GM10248 (cell line): Measurements from ENCODE around the gene CLEC16A.
A peak's percentile ranks its signal among the peaks of the same experiment; 100 is the strongest.

Experiments used
- CTCF ChIA-PET: fragments of 300-600 bp; sonication (Branson Sonifier 250); formaldehyde crosslinking; extraction: SDS; loops from one replicate; lab custom pipeline; 2021; ENCODE audit warnings: antibody characterized with exemption; lab: Yijun Ruan, JAX
- POLR2A ChIA-PET: fragments of 350-650 bp; sonication (Branson Sonifier 250); formaldehyde crosslinking; extraction: SDS; loops from one replicate; lab custom pipeline; 2020; ENCODE audit warnings: antibody characterized with exemption; lab: Yijun Ruan, JAX
- DNase-seq: peaks from one replicate; pipeline ENCODE4 v3.0.0; 2012; ENCODE audit errors: extremely low spot score
- TF ChIP-seq, protein P1 (sequence below): IDR thresholded peaks from 2 replicates; pipeline ENCODE4 v1.5.1; 2012; ENCODE audit warnings: mild to moderate bottlenecking, low read depth; ENCODE audit errors: extremely low read depth, missing control alignments, control extremely low read depth

CLEC16A gene

GRCh38 chr16:10942352-10943063, 1.9 kb upstream of the CLEC16A start, which contains the start of gene DEXI:
Gene DEXI, minus strand, starts transcription at chr16:10942468. Its CDS starts 463 bp downstream, at chr16:10942005.
- CTCF ChIA-PET = interaction anchor here (0.7 to 1.0 kb wide), 4 partner anchors 12 to 313 kb away, joined by 3 to 4 read pairs (median 4); partner anchors contain the start of gene SOCS1
- TF ChIP-seq, protein P1, sequence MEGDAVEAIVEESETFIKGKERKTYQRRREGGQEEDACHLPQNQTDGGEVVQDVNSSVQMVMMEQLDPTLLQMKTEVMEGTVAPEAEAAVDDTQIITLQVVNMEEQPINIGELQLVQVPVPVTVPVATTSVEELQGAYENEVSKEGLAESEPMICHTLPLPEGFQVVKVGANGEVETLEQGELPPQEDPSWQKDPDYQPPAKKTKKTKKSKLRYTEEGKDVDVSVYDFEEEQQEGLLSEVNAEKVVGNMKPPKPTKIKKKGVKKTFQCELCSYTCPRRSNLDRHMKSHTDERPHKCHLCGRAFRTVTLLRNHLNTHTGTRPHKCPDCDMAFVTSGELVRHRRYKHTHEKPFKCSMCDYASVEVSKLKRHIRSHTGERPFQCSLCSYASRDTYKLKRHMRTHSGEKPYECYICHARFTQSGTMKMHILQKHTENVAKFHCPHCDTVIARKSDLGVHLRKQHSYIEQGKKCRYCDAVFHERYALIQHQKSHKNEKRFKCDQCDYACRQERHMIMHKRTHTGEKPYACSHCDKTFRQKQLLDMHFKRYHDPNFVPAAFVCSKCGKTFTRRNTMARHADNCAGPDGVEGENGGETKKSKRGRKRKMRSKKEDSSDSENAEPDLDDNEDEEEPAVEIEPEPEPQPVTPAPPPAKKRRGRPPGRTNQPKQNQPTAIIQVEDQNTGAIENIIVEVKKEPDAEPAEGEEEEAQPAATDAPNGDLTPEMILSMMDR = peak; percentile 16
- POLR2A ChIA-PET = interaction anchor here (0.6 to 1.3 kb wide), 4 partner anchors 10 to 408 kb away, joined by 3 to 9 read pairs (median 4); partner anchors contain the start of genes NUBP1 and SOCS1
- peak; percentile 99 for DNase-seq

DNA sequence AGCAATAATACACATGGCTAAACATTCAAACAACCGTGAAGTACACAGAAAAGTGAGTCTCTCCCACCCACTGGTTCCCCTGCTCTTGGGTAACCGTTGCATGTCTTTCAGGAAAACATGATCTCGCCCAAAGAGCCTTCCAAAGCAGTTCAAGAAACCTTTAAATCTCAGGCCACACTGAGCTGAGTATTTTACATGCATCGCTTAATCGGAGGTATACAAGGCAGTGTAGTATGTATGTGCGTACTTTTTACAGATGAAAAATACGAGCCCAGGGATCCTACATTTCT, 1.4 kb upstream of the CLEC16A start:
- DNase-seq = no peak
- POLR2A ChIA-PET = interaction anchor here (1.3 kb wide), 1 partner anchor 313 kb away, joined by 9 read pairs; the partner anchor contains the start of gene SOCS1
- TF ChIP-seq, protein P1 = no peak
- CTCF ChIA-PET = no interaction called here

DNA sequence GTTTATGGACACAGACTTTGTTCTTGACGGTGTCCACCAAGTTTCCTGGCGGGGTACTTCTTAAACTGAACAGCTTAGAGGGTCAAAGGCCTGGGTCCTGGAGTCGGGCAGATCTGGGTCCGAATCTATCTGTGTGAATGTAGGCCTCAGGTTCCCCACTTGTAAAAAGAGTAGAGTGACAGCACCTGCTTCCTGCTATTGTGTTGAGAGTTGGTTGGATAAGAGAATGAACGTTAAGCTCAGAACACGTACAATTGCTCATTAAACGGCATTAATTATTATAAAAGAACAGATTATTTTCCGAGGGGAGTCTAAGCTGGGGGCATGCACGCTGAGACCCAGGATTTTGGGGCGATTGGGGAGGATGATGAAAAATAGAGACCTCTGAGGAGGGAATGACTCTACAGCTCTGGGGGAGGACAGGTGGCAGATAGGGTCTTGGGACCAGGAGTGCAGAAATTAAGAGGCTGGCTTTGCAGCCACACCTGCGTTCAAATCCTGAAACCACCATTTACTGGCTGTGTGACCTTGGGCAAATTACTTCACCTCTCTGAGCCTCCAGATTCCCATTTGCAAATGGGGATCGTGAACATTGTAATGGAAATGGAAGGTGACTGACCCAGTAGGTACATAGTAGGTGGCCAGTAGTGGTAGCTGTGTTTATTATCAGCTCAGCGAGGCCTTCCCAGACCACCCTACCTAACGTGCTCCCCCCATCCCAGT, 862 bp downstream of the CLEC16A start:
- no peak for DNase-seq
- ChIA-PET CTCF (interaction anchor here (0.7 to 17.8 kb wide), 5 partner anchors 8 to 30 kb away, joined by 3 to 305 read pairs (median 3); no protein-coding TSS in a partner anchor), POLR2A (interaction anchor here (0.7 to 1.6 kb wide), 3 partner anchors 108 to 310 kb away, joined by 3 to 6 read pairs (median 4); partner anchors contain the start of gene SOCS1)
- TF ChIP-seq, protein P1 = no peak

- POLR2A ChIA-PET = interaction anchor here (1.2 kb wide), 1 partner anchor 309 kb away, joined by 4 read pairs; no protein-coding TSS in a partner anchor
- no peak for DNase-seq
- CTCF ChIA-PET = interaction anchor here (17.8 kb wide), 1 partner anchor 18 kb away, joined by 305 read pairs; no protein-coding TSS in a partner anchor
- TF ChIP-seq, protein P1 = no peak
Measured at GRCh38 chr16:10946308-10946707, 1.9 kb downstream of the CLEC16A start.

DNA sequence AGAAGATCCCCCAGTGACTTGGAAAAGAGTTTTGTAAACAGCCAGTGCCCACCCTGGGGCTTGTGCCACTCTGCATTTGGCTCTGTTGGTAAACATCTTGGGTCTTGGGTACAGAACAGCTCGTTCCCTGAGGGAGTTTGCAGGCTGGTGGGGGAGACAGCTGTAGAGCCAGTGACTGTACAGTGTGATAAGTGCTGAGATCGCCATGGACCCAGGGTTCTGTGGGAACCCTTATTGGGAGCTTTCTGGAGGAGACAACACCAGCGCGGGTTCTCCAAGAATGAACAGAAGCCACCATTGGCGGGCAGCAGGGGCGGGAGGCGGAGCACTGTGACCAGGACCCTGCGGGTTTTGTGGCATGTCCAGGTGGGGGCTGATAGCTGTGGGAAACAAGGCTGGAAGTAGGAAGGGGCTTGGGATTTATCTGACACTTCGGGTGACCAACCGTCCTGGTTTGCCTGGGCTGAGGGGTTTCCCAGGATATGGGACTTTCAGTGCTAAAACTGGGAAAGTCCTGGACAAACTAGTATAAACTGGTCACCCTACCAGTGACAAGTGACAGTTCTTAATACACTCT, 2.9 kb downstream of the CLEC16A start:
- CTCF ChIA-PET = interaction anchor here (0.8 to 17.8 kb wide), 2 partner anchors 17 to 309 kb away, joined by 4 to 305 read pairs; partner anchors contain the start of gene SOCS1
- DNase-seq = no peak
- POLR2A ChIA-PET = interaction anchor here (0.5 to 1.2 kb wide), 2 partner anchors 308 to 825 kb away, joined by 3 to 4 read pairs; no protein-coding TSS in a partner anchor

More for the DNA sequence above, 2.9 kb downstream of the CLEC16A start:
- TF ChIP-seq, protein P1 = no peak
